HG03025 (cell line): Measurements from ENCODE around the gene IL6ST.
"Not testable (repeated sequence)": the region's sequence is repeated elsewhere in the genome, so short reads cannot be mapped to it uniquely, and the experiment has no call there.

Experiments used
- ATAC-seq: cut with Tn5 transposase; IDR thresholded peaks from one replicate; pipeline ENCODE4 v1.9.1; 2021; ENCODE audit warnings: mild to moderate bottlenecking, moderate library complexity; ENCODE audit not compliant: unreplicated experiment, low FRiP score

IL6ST gene

GRCh38 chr5:55994495-55994997 lies at the start of gene IL6ST:
Gene IL6ST, minus strand, starts transcription at chr5:55994963. Its CDS starts 18,685 bp downstream, at chr5:55976278.
- peak; percentile 44 for ATAC-seq

- ATAC-seq: no peak
Observed at GRCh38 chr5:56039985-56040384, 45.2 kb upstream of the IL6ST start.

GRCh38 chr5:56038206-56038605 lies 43.4 kb upstream of the IL6ST start:
- ATAC-seq: not testable (repeated sequence)

- no peak for ATAC-seq
Observed at GRCh38 chr5:56037531-56038010, 42.8 kb upstream of the IL6ST start.

- ATAC-seq: not testable (repeated sequence)
Observed at GRCh38 chr5:56035394-56035793, 40.6 kb upstream of the IL6ST start.

GRCh38 chr5:56029871-56030630 lies 35.3 kb upstream of the IL6ST start:
- ATAC-seq: not testable (repeated sequence)

GRCh38 chr5:56029457-56029856 lies 34.7 kb upstream of the IL6ST start:
- ATAC-seq: no peak

- ATAC-seq: no peak
Observed at GRCh38 chr5:56028708-56029107, 33.9 kb upstream of the IL6ST start.

- ATAC-seq: peak; percentile 51
Observed at GRCh38 chr5:56026863-56027300, 32.1 kb upstream of the IL6ST start.

- no peak for ATAC-seq
Observed at GRCh38 chr5:56025151-56025885, 30.6 kb upstream of the IL6ST start.

- ATAC-seq: no peak
Observed at GRCh38 chr5:56024810-56025150, 30.0 kb upstream of the IL6ST start.

GRCh38 chr5:56023296-56023695 lies 28.5 kb upstream of the IL6ST start:
- no peak for ATAC-seq

- no peak for ATAC-seq
Observed at GRCh38 chr5:56019306-56020272, 24.8 kb upstream of the IL6ST start.

GRCh38 chr5:56018832-56019231 lies 24.1 kb upstream of the IL6ST start:
- ATAC-seq: no peak

GRCh38 chr5:56014701-56015100 lies 19.9 kb upstream of the IL6ST start:
- ATAC-seq: not testable (repeated sequence)

GRCh38 chr5:56013939-56014338 lies 19.2 kb upstream of the IL6ST start:
- ATAC-seq: not testable (repeated sequence)

- ATAC-seq: no peak
Observed at GRCh38 chr5:56012281-56012963, 17.7 kb upstream of the IL6ST start.

- no peak for ATAC-seq
Observed at GRCh38 chr5:56011835-56012234, 17.1 kb upstream of the IL6ST start.

GRCh38 chr5:56010431-56010830 lies 15.7 kb upstream of the IL6ST start:
- no peak for ATAC-seq

GRCh38 chr5:56006600-56006999 lies 11.8 kb upstream of the IL6ST start:
- no peak for ATAC-seq
